HepG2 (cell line): ENCODE measurements around the gene TBC1D24. TPM values are rescaled to one million over a fixed set of nuclear protein-coding genes. Genes with fewer than 3 reads are reported as not detected.

Source experiments
- BHLHE40 ChIP-seq: IDR thresholded peaks from 2 replicates; pipeline ENCODE4 v1.6.1; 2011; ENCODE audit warnings: low read length, improper control_type of control experiment
- FOXC1 ChIP-seq: sonication (generic); formaldehyde crosslinking; IDR thresholded peaks from 2 replicates; pipeline ENCODE4 v1.8.0; 2022; ENCODE audit warnings: mild to moderate bottlenecking, missing genetic modification reagents, borderline replicate concordance
- GFI1 ChIP-seq: sonication (generic); formaldehyde crosslinking; IDR thresholded peaks from 2 replicates; pipeline ENCODE4 v1.5.0; 2020; ENCODE audit warnings: missing genetic modification reagents, mild to moderate bottlenecking, borderline replicate concordance
- HMG20A ChIP-seq: IDR thresholded peaks from 2 replicates; pipeline ENCODE4 v1.6.1; 2016; ENCODE audit warnings: borderline replicate concordance
- MAFF ChIP-seq: IDR thresholded peaks from 2 replicates; pipeline ENCODE4 v1.6.1; 2011; ENCODE audit warnings: low read depth, low read length, improper control_type of control experiment
- MED13 ChIP-seq: sonication (generic); formaldehyde crosslinking; IDR thresholded peaks from 2 replicates; pipeline ENCODE4 v1.5.0; 2020; ENCODE audit warnings: missing genetic modification reagents
- NCOA1 ChIP-seq: sonication (generic); formaldehyde crosslinking; IDR thresholded peaks from 2 replicates; pipeline ENCODE4 v1.9.0; 2021; ENCODE audit warnings: missing genetic modification reagents
- RARA ChIP-seq: IDR thresholded peaks from 2 replicates; pipeline ENCODE4 v1.6.1; 2016; ENCODE audit warnings: missing genetic modification reagents, missing compliant biosample characterization
- SP2 ChIP-seq: sonication (generic); formaldehyde crosslinking; IDR thresholded peaks from 2 replicates; pipeline ENCODE4 v1.5.1; 2020; ENCODE audit warnings: mild to moderate bottlenecking, missing genetic modification reagents
- SP5 ChIP-seq: IDR thresholded peaks from 2 replicates; pipeline ENCODE4 v1.6.1; 2016; ENCODE audit warnings: low read depth, borderline replicate concordance
- TEAD3 ChIP-seq: optimal IDR thresholded peaks from 2 replicates; pipeline ENCODE3; 2016; ENCODE audit warnings: borderline replicate concordance
- ZIK1 ChIP-seq: sonication (generic); formaldehyde crosslinking; IDR thresholded peaks from 2 replicates; pipeline ENCODE4 v1.5.0; 2020; ENCODE audit warnings: mild to moderate bottlenecking, low read depth, missing genetic modification reagents, borderline replicate concordance
- ZNF317 ChIP-seq: sonication (generic); formaldehyde crosslinking; IDR thresholded peaks from 2 replicates; pipeline ENCODE4 v1.5.0; 2020; ENCODE audit warnings: mild to moderate bottlenecking, missing genetic modification reagents
- ZNF460 ChIP-seq: sonication (generic); formaldehyde crosslinking; IDR thresholded peaks from 2 replicates; pipeline ENCODE4 v1.5.1; 2020; ENCODE audit warnings: missing genetic modification reagents, mild to moderate bottlenecking, borderline replicate concordance
- ZNF510 ChIP-seq: sonication (generic); formaldehyde crosslinking; IDR thresholded peaks from 2 replicates; pipeline ENCODE4 v1.4.0; 2020; ENCODE audit warnings: low read depth, mild to moderate bottlenecking, missing genetic modification reagents
- ZNF766 ChIP-seq: sonication (generic); formaldehyde crosslinking; IDR thresholded peaks from 2 replicates; pipeline ENCODE4 v1.5.0; 2020; ENCODE audit warnings: missing genetic modification reagents, borderline replicate concordance
- ZNF841 ChIP-seq: sonication (generic); formaldehyde crosslinking; IDR thresholded peaks from 2 replicates; pipeline ENCODE4 v1.8.1; 2023; ENCODE audit warnings: missing genetic modification reagents, borderline replicate concordance
- polyA plus RNA-seq, 8 experiments: library from polyadenylated mRNA; depleted of rRNA in 3 of 8; stranded (reverse) in 7 of 8; unstranded in 1 of 8; fragments of >200 nt; fragmentation: Illumina TruSeq in 4 of 8; extraction: Trizol in 4 of 8; gene quantifications; 2 replicates each; pipeline versions ENCODE4 v1.2.1 to v1.2.3, GENCODE V29; 2011 to 2016; ENCODE audit warnings: low read depth in 4 of 8, missing spikeins in 1 of 8, mixed read lengths in 1 of 8; ENCODE audit not compliant: insufficient read depth in 1 of 8
- total RNA-seq, 5 experiments: library from RNA; depleted of rRNA; stranded (reverse); fragments of >200 nt; fragmentation: Illumina TruSeq; extraction: Trizol; gene quantifications; 2 replicates each; pipeline ENCODE4 v1.2.3, GENCODE V29; 2016; ENCODE audit warnings: low read depth in 1 of 5
- TF ChIP-seq, protein P1 (sequence below): IDR thresholded peaks from 2 replicates; pipeline ENCODE4 v1.6.1; 2016; ENCODE audit warnings: low read depth, control low read depth
- TF ChIP-seq, protein P2 (sequence below): sonication (generic); formaldehyde crosslinking; IDR thresholded peaks from 2 replicates; pipeline ENCODE4 v1.4.0; 2020; ENCODE audit warnings: mild to moderate bottlenecking, missing genetic modification reagents
- TF ChIP-seq, protein P3 (sequence below): sonication (generic); formaldehyde crosslinking; IDR thresholded peaks from 2 replicates; pipeline ENCODE4 v1.8.0; 2022; ENCODE audit warnings: mild to moderate bottlenecking, missing genetic modification reagents, moderate library complexity
- TF ChIP-seq, protein P4 (sequence below): sonication (generic); formaldehyde crosslinking; IDR thresholded peaks from 2 replicates; pipeline ENCODE4 v1.5.0; 2020; ENCODE audit warnings: mild to moderate bottlenecking, missing genetic modification reagents, borderline replicate concordance

The TBC1D24 gene
- total and polyA plus RNA-seq, 2 of the 13 experiments (the other 11 are each of a cell fraction or from before 2014, with no cell fraction given): 7.7 to 13.7 TPM

DNA sequence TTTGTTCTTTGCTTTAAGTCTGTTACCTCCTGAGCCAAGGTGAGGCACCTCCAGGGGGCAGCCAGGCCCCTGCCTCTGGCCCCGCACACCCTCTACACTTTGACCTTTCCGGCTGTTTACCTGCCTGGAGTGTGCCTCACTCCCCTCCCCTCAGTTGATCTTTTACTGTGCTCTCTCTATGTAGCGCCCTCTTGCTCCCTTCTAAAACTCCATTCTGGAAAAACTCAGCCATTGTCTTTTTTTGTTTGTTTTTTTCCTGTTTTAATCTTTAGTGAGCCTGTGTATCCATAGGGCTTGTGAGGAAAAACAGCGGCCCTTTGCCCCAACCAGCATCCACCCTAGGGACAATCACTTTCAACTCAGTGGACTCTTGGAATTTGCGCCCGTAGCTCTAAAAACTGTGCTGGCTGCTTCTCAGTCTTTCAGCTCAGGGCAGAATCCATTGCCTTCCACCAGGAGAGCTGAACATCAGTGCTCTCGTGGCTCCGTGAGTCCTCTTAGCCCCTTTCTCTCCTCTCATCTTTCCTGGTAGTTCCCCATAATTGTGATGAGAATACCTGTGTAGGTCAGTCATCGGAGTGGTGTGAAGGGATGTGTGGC lies 49.5 kb downstream of the TBC1D24 start (continued):
- TF ChIP-seq MAFF (no peak), MED13 (CRISPR knock-in tag) (no peak; the same call in 1 of the 2 replicates), HMG20A (CRISPR knock-in tag) (peak; percentile 48; the same call in 1 of the 2 replicates), ZNF841 (CRISPR knock-in tag) (no peak), NCOA1 (CRISPR knock-in tag) (0 out of 2 replicates have a peak, but pooled peaks have one; percentile 46), GFI1 (CRISPR knock-in tag) (peak; percentile 71; the same call in 1 of the 2 replicates), ZIK1 (CRISPR knock-in tag) (0 out of 2 replicates have a peak, but pooled peaks have one; percentile 8), TEAD3 (CRISPR knock-in tag) (peak; percentile 68), ZNF460 (CRISPR knock-in tag) (peak; percentile 16; the same call in 1 of the 2 replicates), FOXC1 (CRISPR knock-in tag) (peak; percentile 80), ZNF317 (0 out of 2 replicates have a peak, but pooled peaks have one; percentile 59), ZNF510 (0 out of 2 replicates have a peak, but pooled peaks have one; percentile 22), RARA (CRISPR knock-in tag) (peak; percentile 88), BHLHE40 (peak; percentile 36; the same call in 1 of the 2 replicates), SP5 (peak; percentile 90; the same call in 1 of the 2 replicates), ZNF766 (CRISPR knock-in tag) (no peak), SP2 (CRISPR knock-in tag) (no peak)
- TF ChIP-seq, protein P1, sequence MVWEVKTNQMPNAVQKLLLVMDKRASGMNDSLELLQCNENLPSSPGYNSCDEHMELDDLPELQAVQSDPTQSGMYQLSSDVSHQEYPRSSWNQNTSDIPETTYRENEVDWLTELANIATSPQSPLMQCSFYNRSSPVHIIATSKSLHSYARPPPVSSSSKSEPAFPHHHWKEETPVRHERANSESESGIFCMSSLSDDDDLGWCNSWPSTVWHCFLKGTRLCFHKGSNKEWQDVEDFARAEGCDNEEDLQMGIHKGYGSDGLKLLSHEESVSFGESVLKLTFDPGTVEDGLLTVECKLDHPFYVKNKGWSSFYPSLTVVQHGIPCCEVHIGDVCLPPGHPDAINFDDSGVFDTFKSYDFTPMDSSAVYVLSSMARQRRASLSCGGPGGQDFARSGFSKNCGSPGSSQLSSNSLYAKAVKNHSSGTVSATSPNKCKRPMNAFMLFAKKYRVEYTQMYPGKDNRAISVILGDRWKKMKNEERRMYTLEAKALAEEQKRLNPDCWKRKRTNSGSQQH (CRISPR knock-in tag): no peak
- TF ChIP-seq, protein P2, sequence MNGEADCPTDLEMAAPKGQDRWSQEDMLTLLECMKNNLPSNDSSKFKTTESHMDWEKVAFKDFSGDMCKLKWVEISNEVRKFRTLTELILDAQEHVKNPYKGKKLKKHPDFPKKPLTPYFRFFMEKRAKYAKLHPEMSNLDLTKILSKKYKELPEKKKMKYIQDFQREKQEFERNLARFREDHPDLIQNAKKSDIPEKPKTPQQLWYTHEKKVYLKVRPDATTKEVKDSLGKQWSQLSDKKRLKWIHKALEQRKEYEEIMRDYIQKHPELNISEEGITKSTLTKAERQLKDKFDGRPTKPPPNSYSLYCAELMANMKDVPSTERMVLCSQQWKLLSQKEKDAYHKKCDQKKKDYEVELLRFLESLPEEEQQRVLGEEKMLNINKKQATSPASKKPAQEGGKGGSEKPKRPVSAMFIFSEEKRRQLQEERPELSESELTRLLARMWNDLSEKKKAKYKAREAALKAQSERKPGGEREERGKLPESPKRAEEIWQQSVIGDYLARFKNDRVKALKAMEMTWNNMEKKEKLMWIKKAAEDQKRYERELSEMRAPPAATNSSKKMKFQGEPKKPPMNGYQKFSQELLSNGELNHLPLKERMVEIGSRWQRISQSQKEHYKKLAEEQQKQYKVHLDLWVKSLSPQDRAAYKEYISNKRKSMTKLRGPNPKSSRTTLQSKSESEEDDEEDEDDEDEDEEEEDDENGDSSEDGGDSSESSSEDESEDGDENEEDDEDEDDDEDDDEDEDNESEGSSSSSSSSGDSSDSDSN (CRISPR knock-in tag): peak; percentile 56
- TF ChIP-seq, protein P3, sequence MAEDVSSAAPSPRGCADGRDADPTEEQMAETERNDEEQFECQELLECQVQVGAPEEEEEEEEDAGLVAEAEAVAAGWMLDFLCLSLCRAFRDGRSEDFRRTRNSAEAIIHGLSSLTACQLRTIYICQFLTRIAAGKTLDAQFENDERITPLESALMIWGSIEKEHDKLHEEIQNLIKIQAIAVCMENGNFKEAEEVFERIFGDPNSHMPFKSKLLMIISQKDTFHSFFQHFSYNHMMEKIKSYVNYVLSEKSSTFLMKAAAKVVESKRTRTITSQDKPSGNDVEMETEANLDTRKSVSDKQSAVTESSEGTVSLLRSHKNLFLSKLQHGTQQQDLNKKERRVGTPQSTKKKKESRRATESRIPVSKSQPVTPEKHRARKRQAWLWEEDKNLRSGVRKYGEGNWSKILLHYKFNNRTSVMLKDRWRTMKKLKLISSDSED (CRISPR knock-in tag): no peak
- TF ChIP-seq, protein P4, sequence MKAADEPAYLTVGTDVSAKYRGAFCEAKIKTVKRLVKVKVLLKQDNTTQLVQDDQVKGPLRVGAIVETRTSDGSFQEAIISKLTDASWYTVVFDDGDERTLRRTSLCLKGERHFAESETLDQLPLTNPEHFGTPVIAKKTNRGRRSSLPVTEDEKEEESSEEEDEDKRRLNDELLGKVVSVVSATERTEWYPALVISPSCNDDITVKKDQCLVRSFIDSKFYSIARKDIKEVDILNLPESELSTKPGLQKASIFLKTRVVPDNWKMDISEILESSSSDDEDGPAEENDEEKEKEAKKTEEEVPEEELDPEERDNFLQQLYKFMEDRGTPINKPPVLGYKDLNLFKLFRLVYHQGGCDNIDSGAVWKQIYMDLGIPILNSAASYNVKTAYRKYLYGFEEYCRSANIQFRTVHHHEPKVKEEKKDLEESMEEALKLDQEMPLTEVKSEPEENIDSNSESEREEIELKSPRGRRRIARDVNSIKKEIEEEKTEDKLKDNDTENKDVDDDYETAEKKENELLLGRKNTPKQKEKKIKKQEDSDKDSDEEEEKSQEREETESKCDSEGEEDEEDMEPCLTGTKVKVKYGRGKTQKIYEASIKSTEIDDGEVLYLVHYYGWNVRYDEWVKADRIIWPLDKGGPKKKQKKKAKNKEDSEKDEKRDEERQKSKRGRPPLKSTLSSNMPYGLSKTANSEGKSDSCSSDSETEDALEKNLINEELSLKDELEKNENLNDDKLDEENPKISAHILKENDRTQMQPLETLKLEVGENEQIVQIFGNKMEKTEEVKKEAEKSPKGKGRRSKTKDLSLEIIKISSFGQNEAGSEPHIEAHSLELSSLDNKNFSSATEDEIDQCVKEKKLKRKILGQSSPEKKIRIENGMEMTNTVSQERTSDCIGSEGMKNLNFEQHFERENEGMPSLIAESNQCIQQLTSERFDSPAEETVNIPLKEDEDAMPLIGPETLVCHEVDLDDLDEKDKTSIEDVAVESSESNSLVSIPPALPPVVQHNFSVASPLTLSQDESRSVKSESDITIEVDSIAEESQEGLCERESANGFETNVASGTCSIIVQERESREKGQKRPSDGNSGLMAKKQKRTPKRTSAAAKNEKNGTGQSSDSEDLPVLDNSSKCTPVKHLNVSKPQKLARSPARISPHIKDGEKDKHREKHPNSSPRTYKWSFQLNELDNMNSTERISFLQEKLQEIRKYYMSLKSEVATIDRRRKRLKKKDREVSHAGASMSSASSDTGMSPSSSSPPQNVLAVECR (CRISPR knock-in tag): peak; percentile 84; the same call in 1 of the 2 replicates
